Fibroblast of the aortic adventitia (primary cell): ENCODE results near the gene TEPSIN. TPM values are rescaled to one million over a fixed set of nuclear protein-coding genes. Genes with fewer than 3 reads are reported as not detected.

Experiments used
- DNase-seq: peaks from one replicate; pipeline ENCODE4 v3.0.0-alpha.2; 2010; ENCODE audit warnings: low read depth
- H3K4me3 ChIP-seq: 2 replicates; pipeline ENCODE4 v1.5.1; 2011; ENCODE audit warnings: low read depth, mild to moderate bottlenecking, control low read depth, low read length, moderate library complexity
- CTCF ChIP-seq: IDR thresholded peaks from 2 replicates; pipeline ENCODE4 v1.5.1; 2011; ENCODE audit warnings: mild to moderate bottlenecking, low read length, control low read depth, inconsistent platforms; ENCODE audit not compliant: insufficient read depth
- total RNA-seq: library from RNA; depleted of rRNA; stranded (reverse); fragments of >200 nt; gene quantifications from 2 replicates; pipeline ENCODE4 v1.2.3, GENCODE V29; 2012; ENCODE audit warnings: low replicate concordance

TEPSIN gene
- total RNA-seq, 1 donor, result 13.3 TPM

- TF ChIP-seq CTCF, result no peak
- no peak overlapping the region for H3K4me3 ChIP-seq
- DNase-seq, result no peak
Observed at GRCh38 chr17:81257533-81257932, 18.7 kb upstream of the TEPSIN start.

GRCh38 chr17:81256616-81257015 is 17.8 kb upstream of the TEPSIN start:
- no peak for TF ChIP-seq CTCF
- DNase-seq, result peak; percentile 80
- no peak overlapping the region for H3K4me3 ChIP-seq

GRCh38 chr17:81254955-81255717 is 16.3 kb upstream of the TEPSIN start:
- DNase-seq, result peak; percentile 74
- TF ChIP-seq CTCF, result peak; percentile 74
- no peak overlapping the region for H3K4me3 ChIP-seq

GRCh38 chr17:81253358-81254131 is 14.7 kb upstream of the TEPSIN start:
- no peak overlapping the region for H3K4me3 ChIP-seq
- peak; percentile 50 for DNase-seq
- peak; percentile 77 for TF ChIP-seq CTCF

GRCh38 chr17:81252987-81253329 is 14.1 kb upstream of the TEPSIN start:
- H3K4me3 ChIP-seq, result no peak overlapping the region
- no peak for TF ChIP-seq CTCF
- DNase-seq, result no peak

GRCh38 chr17:81252326-81252986 is 13.6 kb upstream of the TEPSIN start:
- DNase-seq, result no peak
- TF ChIP-seq CTCF, result no peak
- no peak overlapping the region for H3K4me3 ChIP-seq
